BLaER1 (cell line): ENCODE measurements around the gene PLIN5.

Experiments
- H3K27ac ChIP-seq: shearing (Covaris generic); formaldehyde crosslinking; 2 replicates; pipeline ENCODE4 v1.8.1; 2022
- H3K27me3 ChIP-seq: shearing (Covaris generic); formaldehyde crosslinking; 2 replicates; pipeline ENCODE4 v1.8.1; 2022
- H3K36me3 ChIP-seq: shearing (Covaris generic); formaldehyde crosslinking; 2 replicates; pipeline ENCODE4 v1.8.1; 2022
- H3K4me1 ChIP-seq: shearing (Covaris generic); formaldehyde crosslinking; 2 replicates; pipeline ENCODE4 v1.8.1; 2022
- H3K4me2 ChIP-seq: shearing (Covaris generic); formaldehyde crosslinking; 2 replicates; pipeline ENCODE4 v1.8.1; 2022
- H3K4me3 ChIP-seq: shearing (Covaris generic); formaldehyde crosslinking; 2 replicates; pipeline ENCODE4 v1.8.1; 2022
- H3K9ac ChIP-seq: shearing (Covaris generic); formaldehyde crosslinking; 2 replicates; pipeline ENCODE4 v1.8.1; 2022
- H3K9me3 ChIP-seq: shearing (Covaris generic); formaldehyde crosslinking; 2 replicates; pipeline ENCODE4 v1.8.1; 2022
- H4K20me1 ChIP-seq: shearing (Covaris generic); formaldehyde crosslinking; 2 replicates; pipeline ENCODE4 v1.8.1; 2022
- Cebpa-rat ChIP-seq: shearing (Covaris generic); IDR thresholded peaks from 2 replicates; pipeline ENCODE4 v1.8.1; 2022

Gene PLIN5

DNA sequence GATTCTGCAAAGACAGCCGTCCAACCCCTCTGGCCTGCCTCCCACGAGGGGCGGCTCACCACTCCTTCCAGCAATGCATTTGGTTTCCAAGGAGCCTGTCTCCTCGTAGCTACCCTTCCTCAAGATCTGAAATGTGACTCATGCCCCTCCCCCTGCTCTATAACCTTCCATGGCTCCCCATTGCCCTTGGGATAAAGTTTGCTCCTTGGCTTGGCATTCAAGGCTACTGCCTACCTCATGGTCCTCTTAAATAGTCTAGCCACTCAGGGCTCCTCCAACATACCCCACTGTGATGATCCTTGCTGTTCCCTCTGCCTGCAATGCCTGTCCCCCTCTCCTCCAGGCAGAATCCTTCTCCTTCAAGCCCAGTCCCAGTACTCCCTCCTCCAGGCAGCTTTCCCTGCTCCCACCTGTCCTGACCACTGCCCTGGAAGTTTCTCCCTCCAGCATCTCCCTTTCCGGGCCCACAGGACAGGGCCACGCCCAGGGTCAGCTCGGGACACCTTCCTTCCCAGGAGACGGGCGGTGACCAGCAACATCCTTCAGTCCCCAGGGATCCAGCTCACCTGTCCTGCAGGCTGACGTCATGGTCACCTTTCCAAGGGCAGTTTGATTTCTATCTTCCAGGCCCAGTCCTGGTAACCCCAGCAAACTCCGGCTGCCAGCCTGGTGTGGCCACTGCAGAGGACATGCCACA, 43.7 kb upstream of the PLIN5 start:
- H4K20me1 ChIP-seq: 0 out of 2 replicates have a peak, but pooled peaks cover 14% of the 10 kb centered on the region
- TF ChIP-seq Cebpa-rat: no peak
- H3K4me2 ChIP-seq: no peak overlapping the region
- H3K36me3 ChIP-seq: no peaks in the 10 kb centered on the region
- H3K9ac ChIP-seq: no peak overlapping the region
- H3K27ac ChIP-seq: no peak overlapping the region
- no peak overlapping the region for H3K4me3 ChIP-seq
- H3K4me1 ChIP-seq: peaks cover 41% of the 10 kb centered on the region
- peaks cover 28% of the 10 kb centered on the region for H3K27me3 ChIP-seq
- no peaks in the 10 kb centered on the region for H3K9me3 ChIP-seq

DNA sequence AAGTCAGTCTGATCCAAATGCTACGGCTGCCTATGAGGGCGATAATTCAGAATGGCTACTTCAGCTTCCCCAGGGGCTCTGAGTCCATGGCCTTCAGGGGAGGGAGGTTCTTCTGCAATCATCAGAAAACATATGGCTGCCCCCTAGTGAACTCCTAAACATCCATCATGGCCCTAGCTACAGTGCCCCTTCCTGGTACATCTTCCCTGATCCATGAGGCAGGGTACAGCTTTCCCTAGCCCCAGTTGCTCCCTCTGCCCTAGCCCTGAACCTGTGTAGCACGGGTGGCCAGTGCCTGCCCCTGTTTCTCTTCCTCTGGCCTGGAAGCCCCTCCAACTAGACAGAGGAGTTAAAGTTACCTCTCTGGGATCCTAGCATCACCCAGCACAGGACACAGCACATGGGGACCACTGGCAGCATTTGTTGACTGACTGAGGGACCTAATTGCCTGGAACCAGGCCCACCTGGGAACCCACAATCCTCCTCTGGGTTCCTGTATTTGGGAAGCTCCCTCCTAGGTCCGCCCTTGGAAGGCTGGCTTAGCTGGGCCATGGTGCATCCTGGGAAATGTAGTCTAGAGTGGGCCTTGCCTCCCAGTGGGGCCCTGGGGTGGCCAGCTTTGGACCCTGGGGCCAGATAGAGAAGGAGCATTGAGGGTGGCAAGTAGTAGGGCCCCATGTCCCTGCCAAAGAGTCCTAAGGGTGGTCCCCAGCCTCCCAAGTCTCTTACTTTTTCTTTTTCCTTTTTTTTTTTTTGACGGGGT, 42.2 kb upstream of the PLIN5 start:
- Histone ChIP-seq H3K4me3 (no peak overlapping the region), H3K4me1 (peaks cover 31% of the 10 kb centered on the region), H3K9me3 (no peaks in the 10 kb centered on the region), H3K4me2 (no peak overlapping the region), H3K36me3 (no peaks in the 10 kb centered on the region), H3K27me3 (peaks cover 26% of the 10 kb centered on the region), H3K9ac (no peak overlapping the region), H3K27ac (no peak overlapping the region), H4K20me1 (0 out of 2 replicates have a peak, but pooled peaks cover 14% of the 10 kb centered on the region)
- no peak for TF ChIP-seq Cebpa-rat

DNA sequence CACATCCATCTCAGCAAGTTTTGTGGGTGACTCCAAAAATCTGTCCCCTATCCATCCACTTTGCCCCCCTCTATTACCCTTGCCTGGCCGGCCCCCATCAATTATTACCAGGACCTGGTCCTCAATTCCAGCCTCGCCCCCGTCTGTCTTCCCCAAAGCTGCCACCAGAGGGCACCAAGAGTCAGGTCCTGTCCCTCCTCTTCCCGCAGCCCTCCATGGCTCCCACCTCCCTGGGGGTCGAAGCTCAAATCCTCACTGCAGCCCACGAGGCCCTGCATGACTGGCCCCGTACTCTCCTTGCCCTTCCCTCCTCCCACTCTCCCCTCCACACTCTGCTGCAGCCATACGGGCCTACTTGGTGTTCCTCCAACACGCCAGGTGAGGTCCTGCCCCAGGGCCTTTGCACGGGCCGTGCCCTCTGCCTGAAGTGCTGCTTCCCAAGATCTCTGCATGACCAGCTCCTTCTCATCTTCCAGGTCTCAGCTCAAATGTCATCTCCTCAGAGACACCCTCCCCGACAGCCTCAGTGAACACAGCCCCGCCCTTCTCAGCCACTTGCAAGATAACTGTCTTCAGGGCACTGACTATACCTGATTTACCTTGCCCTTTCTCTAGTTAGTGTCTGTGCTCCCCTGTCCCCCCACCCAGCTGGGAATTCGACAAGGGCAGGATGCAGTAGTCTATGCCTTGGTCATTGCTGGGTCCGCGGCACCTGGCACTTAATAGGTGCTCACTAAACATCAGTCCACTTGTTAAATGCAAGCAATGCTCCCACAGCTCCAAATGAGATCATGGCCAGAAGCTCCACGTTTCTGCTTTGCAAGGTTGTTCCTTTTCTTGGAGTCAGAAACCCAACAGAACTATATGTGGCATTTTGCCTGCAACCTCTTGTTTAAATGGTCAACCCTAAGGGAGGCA, 41.3 kb upstream of the PLIN5 start:
- peaks cover 32% of the 10 kb centered on the region for H3K4me1 ChIP-seq
- no peak for TF ChIP-seq Cebpa-rat
- H4K20me1 ChIP-seq: 0 out of 2 replicates have a peak, but pooled peaks cover 14% of the 10 kb centered on the region
- no peak overlapping the region for H3K4me3 ChIP-seq
- no peak overlapping the region for H3K27ac ChIP-seq
- H3K4me2 ChIP-seq: peak overlapping the region; percentile 84
- H3K9ac ChIP-seq: no peak overlapping the region
- no peaks in the 10 kb centered on the region for H3K36me3 ChIP-seq
- no peaks in the 10 kb centered on the region for H3K9me3 ChIP-seq
- H3K27me3 ChIP-seq: peaks cover 21% of the 10 kb centered on the region

DNA sequence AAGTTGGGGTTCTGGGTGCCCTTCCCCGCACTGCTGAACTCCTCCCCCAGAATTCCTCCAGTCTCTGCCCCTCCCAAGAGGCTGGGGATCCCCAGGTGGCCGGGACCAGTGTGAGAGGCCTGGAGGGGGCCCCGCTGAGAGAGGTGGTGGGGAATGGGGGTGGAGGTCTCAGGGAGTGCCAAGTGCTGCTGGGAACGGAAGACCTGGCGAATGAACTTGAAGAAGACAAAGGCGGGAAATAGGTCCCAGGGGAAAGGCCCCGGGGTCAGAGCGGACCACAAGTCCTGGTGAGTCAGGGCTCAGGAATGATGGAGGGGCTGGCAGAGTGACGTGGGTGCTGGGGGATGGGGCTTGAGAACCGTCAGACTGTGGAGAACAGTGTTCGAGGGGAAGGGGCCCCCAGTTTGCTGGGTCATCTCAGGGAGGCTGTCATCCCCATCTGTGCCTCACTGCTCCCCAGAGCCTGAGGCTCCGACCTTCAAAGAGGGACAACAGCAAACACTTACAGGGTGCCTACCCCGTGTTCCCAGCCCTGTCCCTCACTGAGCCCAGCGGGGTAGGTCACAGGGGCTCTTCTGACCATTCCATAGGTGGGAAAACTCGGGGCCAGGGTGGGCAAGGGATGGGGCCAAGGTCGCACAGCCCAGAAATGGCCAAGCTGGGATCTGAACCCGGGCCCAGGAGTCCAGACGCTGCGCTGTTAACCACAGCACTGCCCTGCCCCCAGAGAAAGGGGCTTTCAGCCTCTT, 40.4 kb upstream of the PLIN5 start:
- H3K9me3 ChIP-seq: no peaks in the 10 kb centered on the region
- H3K36me3 ChIP-seq: no peaks in the 10 kb centered on the region
- H3K9ac ChIP-seq: 0 out of 2 replicates have a peak overlapping the region, but pooled peaks have one; percentile 15
- peak overlapping the region; percentile 60 for H3K27ac ChIP-seq
- TF ChIP-seq Cebpa-rat: no peak
- H3K4me2 ChIP-seq: peak overlapping the region; percentile 84
- 0 out of 2 replicates have a peak, but pooled peaks cover 14% of the 10 kb centered on the region for H4K20me1 ChIP-seq
- peaks cover 15% of the 10 kb centered on the region for H3K27me3 ChIP-seq
- peaks cover 30% of the 10 kb centered on the region for H3K4me1 ChIP-seq
- no peak overlapping the region for H3K4me3 ChIP-seq

DNA sequence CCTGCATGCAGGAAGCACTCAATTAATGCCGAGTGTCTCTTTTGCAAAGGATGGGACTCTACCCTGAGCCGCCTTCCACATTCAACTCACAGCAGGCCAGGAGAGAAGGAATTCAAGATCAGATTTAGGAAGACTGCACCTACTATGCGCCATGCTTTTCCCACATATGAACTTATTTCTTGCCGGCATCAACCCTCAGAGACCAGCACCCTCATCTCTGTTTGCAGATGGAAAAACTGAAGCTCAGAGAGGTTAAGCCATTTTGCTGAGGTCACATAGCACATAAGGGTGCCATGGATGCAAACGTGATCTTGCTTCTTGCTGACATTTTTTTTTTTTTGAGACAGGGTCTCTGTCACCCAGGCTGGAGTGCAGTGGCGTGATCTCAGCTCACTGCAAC, 38.7 kb upstream of the PLIN5 start:
- Histone ChIP-seq H3K36me3 (no peaks in the 10 kb centered on the region), H3K4me1 (peaks cover 30% of the 10 kb centered on the region), H3K9ac (no peak overlapping the region), H3K4me3 (no peak overlapping the region), H3K9me3 (no peaks in the 10 kb centered on the region), H3K27ac (no peak overlapping the region), H4K20me1 (0 out of 2 replicates have a peak, but pooled peaks cover 2% of the 10 kb centered on the region), H3K4me2 (no peak overlapping the region), H3K27me3 (no peaks in the 10 kb centered on the region; the same call in 1 of the 2 replicates)
- no peak for TF ChIP-seq Cebpa-rat

DNA sequence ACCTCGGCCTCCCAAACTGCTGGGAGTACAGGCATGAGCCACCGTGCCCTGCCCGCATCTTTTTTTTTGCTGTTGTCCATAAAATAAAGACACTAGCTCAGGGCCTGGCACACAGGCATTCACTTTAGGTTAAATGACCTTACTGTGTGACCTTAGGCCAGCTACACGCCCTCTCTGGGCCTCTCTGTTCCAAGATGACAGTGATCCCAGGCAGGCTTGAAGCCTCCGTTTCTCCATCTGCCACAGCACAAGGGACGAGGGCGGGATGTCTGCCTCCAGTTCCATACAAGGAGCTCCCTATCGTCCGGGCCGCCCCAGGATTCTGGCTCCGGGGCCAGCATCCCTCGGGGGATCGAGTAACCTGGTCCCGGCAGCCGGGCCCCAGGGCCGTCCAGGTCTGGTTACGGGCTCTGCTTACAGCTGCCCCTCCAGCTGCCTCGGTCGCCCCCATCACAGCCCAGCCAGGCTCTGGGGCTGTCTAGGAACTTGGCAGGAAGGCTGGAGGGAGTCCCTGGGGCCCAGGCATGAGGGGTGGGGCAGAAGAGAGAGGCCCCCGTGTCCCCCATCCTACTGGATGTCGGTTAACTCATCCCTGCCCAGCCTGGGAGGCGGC, 36.4 kb upstream of the PLIN5 start:
- Histone ChIP-seq H4K20me1 (no peaks in the 10 kb centered on the region), H3K4me2 (peak overlapping the region; percentile 50), H3K9me3 (no peaks in the 10 kb centered on the region), H3K27ac (no peak overlapping the region), H3K27me3 (no peaks in the 10 kb centered on the region), H3K4me1 (peaks cover 32% of the 10 kb centered on the region), H3K4me3 (no peak overlapping the region), H3K9ac (no peak overlapping the region), H3K36me3 (no peaks in the 10 kb centered on the region)
- TF ChIP-seq Cebpa-rat: no peak

DNA sequence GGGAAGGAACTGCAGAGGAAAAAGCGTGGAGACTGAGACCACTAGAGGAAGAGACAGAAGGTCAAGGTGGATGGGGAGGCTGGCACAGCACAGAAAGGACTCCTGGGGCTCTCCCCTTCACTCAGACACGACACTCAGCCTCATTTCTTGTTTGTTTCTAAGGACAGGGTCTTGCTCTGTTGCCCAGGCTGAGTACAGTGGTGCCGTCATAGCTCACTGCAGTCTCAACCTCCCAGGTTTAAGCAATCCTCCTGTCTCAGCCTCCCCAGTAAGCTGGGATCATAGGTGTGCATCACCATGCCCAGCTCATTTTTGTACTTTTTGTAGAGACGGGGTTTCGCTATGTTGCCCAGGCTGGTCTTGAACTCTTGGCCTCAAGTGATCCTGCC, 35.9 kb upstream of the PLIN5 start:
- H3K27ac ChIP-seq: no peak overlapping the region
- no peaks in the 10 kb centered on the region for H4K20me1 ChIP-seq
- H3K4me2 ChIP-seq: no peak overlapping the region
- TF ChIP-seq Cebpa-rat: no peak
- H3K27me3 ChIP-seq: no peaks in the 10 kb centered on the region
- no peak overlapping the region for H3K9ac ChIP-seq
- peaks cover 30% of the 10 kb centered on the region for H3K4me1 ChIP-seq
- no peaks in the 10 kb centered on the region for H3K9me3 ChIP-seq
- no peaks in the 10 kb centered on the region for H3K36me3 ChIP-seq
- H3K4me3 ChIP-seq: no peak overlapping the region

DNA sequence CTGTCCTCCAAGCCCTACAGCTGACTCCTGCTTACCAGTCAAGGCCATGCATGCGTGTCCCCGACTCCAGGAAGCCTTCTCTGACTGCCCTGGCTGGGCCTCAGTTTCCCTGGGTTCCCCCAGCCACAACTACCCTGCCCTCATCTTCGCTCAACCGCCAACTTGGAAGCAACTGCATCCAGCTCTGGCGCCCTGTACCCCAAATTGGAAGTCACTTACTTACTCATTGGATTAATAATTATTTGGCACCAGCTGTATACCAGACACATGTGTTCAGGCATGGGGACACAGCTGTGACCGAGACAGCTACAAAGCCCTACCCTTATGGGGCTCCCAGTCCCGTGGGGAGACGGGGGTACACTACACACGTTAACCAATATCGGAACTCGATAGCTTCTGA, 35.4 kb upstream of the PLIN5 start:
- Histone ChIP-seq H3K9me3 (no peaks in the 10 kb centered on the region), H3K4me2 (no peak overlapping the region), H3K27ac (no peak overlapping the region), H3K4me3 (no peak overlapping the region), H4K20me1 (no peaks in the 10 kb centered on the region), H3K36me3 (no peaks in the 10 kb centered on the region), H3K9ac (no peak overlapping the region), H3K4me1 (peaks cover 25% of the 10 kb centered on the region), H3K27me3 (no peaks in the 10 kb centered on the region)
- no peak for TF ChIP-seq Cebpa-rat

DNA sequence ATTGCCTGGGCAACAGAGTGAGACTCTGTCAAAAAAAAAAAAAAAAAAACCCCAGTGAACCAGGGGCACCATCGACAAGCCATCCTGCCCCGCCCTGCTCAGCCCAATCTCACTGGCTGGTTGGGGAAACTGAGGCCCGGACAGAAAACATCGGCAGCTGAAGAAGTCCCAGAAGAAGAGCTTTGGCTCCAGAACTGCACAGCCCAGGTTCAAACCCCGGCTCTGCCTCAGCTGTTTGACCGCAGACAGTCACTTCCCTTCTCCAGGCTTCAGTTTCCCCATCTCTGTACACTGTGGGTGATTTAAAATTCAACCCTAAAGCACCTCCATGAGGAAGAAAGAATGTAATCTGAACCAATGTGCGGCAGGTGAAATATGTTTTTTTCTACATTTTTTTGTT, 33.9 kb upstream of the PLIN5 start:
- Histone ChIP-seq H3K4me2 (no peak overlapping the region), H3K36me3 (no peaks in the 10 kb centered on the region), H3K27me3 (no peaks in the 10 kb centered on the region), H3K4me3 (no peak overlapping the region), H3K4me1 (peaks cover 18% of the 10 kb centered on the region), H3K9me3 (no peaks in the 10 kb centered on the region), H3K27ac (no peak overlapping the region), H3K9ac (no peak overlapping the region), H4K20me1 (no peaks in the 10 kb centered on the region)
- TF ChIP-seq Cebpa-rat: no peak
